K562 (cell line): ENCODE results near the gene LIMS1. TPM values are rescaled to one million over a fixed set of nuclear protein-coding genes. Genes with fewer than 3 reads are reported as not detected.

Experiments
- ATAC-seq: fragments of 200-7000 bp; cut with Tn5 transposase; 3 replicates; pipeline ENCODE4 v1.9.1; 2020; ENCODE audit warnings: moderate library complexity
- BruUV-seq: library from RNA; stranded (reverse); fragments of 400-500 nt; replicated peaks from 2 replicates; lab custom pipeline; 2021; lab: Mats Ljungman, UMichigan
- CTCF ChIA-PET: fragments of 300-600 bp; formaldehyde crosslinking; extraction: SDS; loops from one replicate; lab custom pipeline; 2021; ENCODE audit warnings: low intra/inter-chr PET ratio; lab: Yijun Ruan, JAX
- POLR2A ChIA-PET: fragments of 300-600, 350-650 bp; sonication (Branson Sonifier 250); formaldehyde crosslinking; extraction: SDS; loops from one replicate; lab custom pipeline; 2021; ENCODE audit warnings: antibody characterized with exemption, inconsistent platforms; lab: Yijun Ruan, JAX
- DNase-seq, 4 experiments: peaks; one replicate each; pipeline versions ENCODE4 v3.0.0 to v3.0.0-alpha.2; 2011 to 2018; ENCODE audit warnings: low spot score in 3 of 4, mixed read lengths in 3 of 4; ENCODE audit errors: extremely low read depth in 1 of 4
- FAIRE-seq: peaks from 2 replicates; lab custom pipeline; 2011; peaks lifted over from hg19 to GRCh38; lab: Jason Lieb, UNC
- H2AFZ ChIP-seq: 2 replicates; pipeline ENCODE4 v1.6.0; 2011; ENCODE audit warnings: low read depth, low read length, control low read depth, inconsistent platforms
- H3K27ac ChIP-seq: fragments of 200-600 bp; 3 replicates; pipeline ENCODE4 v1.8.0; 2011; ENCODE audit warnings: low read depth, mild to moderate bottlenecking, control low read depth, inconsistent platforms, low read length, moderate library complexity, mixed read lengths; ENCODE audit errors: extremely low read depth
- H3K27me3 ChIP-seq, 2 experiments: fragments of 300-600 bp in 1 of 2; 2 replicates in 1 of 2; 3 replicates in 1 of 2; pipeline versions ENCODE4 v1.6.0 to v1.8.0; 2011; ENCODE audit warnings: inconsistent platforms in 2 of 2, low read length in 2 of 2, mild to moderate bottlenecking in 1 of 2, mixed read lengths in 1 of 2, moderate library complexity in 1 of 2; ENCODE audit not compliant: control insufficient read depth in 2 of 2, insufficient read depth in 2 of 2
- H3K36me3 ChIP-seq: fragments of 300-600 bp; 3 replicates; pipeline ENCODE4 v1.8.0; 2011; ENCODE audit warnings: mild to moderate bottlenecking, low read length, inconsistent platforms; ENCODE audit not compliant: control insufficient read depth, insufficient read depth
- H3K4me1 ChIP-seq, 2 experiments: fragments of 200-600 bp in 1 of 2; replicated peaks in 1 of 2; 2 replicates in 1 of 2; 3 replicates in 1 of 2; pipeline versions ENCODE4 v1.5.1 to v1.8.0; 2011; ENCODE audit warnings: inconsistent platforms in 2 of 2, low read length in 2 of 2, mild to moderate bottlenecking in 1 of 2, mixed read lengths in 1 of 2, moderate library complexity in 1 of 2; ENCODE audit not compliant: control insufficient read depth in 2 of 2, insufficient read depth in 2 of 2
- H3K4me2 ChIP-seq: 2 replicates; pipeline ENCODE4 v1.6.1; 2011; ENCODE audit warnings: low read length, control low read depth, inconsistent platforms, mixed read lengths; ENCODE audit not compliant: insufficient read depth
- H3K4me3 ChIP-seq: fragments of 200-600 bp; sonication (generic), shearing (Covaris generic); 2 replicates; pipeline ENCODE4 v1.5.1; 2016; ENCODE audit warnings: control low read depth, inconsistent platforms
- H3K79me2 ChIP-seq: fragments of 200-600 bp; 3 replicates; pipeline ENCODE4 v1.8.0; 2011; ENCODE audit warnings: low read length, inconsistent platforms; ENCODE audit not compliant: control insufficient read depth, insufficient read depth
- H3K9ac ChIP-seq, 2 experiments: 2 replicates each; pipeline versions ENCODE4 v1.6.0 to v1.6.1; 2011; ENCODE audit warnings: low read depth in 2 of 2, low read length in 2 of 2, control low read depth in 1 of 2, inconsistent platforms in 1 of 2, mild to moderate bottlenecking in 1 of 2, mixed read lengths in 1 of 2; ENCODE audit not compliant: insufficient read depth in 1 of 2
- H3K9me1 ChIP-seq: one replicate; pipeline ENCODE4 v1.6.0; 2011; ENCODE audit warnings: inconsistent platforms, mild to moderate bottlenecking, low read length, moderate library complexity; ENCODE audit not compliant: control insufficient read depth, insufficient read depth
- H3K9me3 ChIP-seq: replicated peaks from 2 replicates; pipeline ENCODE4 v1.5.1; 2011; ENCODE audit warnings: low read depth, low read length, inconsistent platforms; ENCODE audit not compliant: control insufficient read depth, insufficient read depth
- H4K20me1 ChIP-seq: replicated peaks from 2 replicates; pipeline ENCODE4 v1.6.1; 2011; ENCODE audit warnings: low read length, inconsistent platforms, mixed read lengths; ENCODE audit not compliant: control insufficient read depth, insufficient read depth
- FOS ChIP-seq: IDR thresholded peaks from 3 replicates; pipeline ENCODE4 v1.6.1; 2011; ENCODE audit not compliant: insufficient read length; ENCODE audit errors: extremely low read depth
- PTBP1 ChIP-seq: fragments of 200-400 bp; formaldehyde crosslinking; IDR thresholded peaks from 2 replicates; pipeline ENCODE4 v1.6.1; 2017; ENCODE audit warnings: low read depth, low read length
- ZFP1 ChIP-seq: fragments of 450-650 bp; formaldehyde crosslinking; IDR thresholded peaks from 2 replicates; pipeline ENCODE4 v1.4.0; 2020; ENCODE audit warnings: mild to moderate bottlenecking, mixed read lengths
- ZNF76 ChIP-seq: fragments of 250-450 bp; sonication (Bioruptor Pico); IDR thresholded peaks from 2 replicates; pipeline ENCODE4 v1.4.0; 2020; ENCODE audit warnings: mild to moderate bottlenecking, moderate library complexity, borderline replicate concordance
- WGBS: fragments of 100-300 bp; shearing (Covaris generic); methylation state at CpG from one replicate; pipeline ENCODE4 v1.1.6; 2016; ENCODE audit warnings: low coverage, mixed read lengths; ENCODE audit not compliant: insufficient coverage; ENCODE audit errors: missing lambda C conversion rate; 5-methylcytosine and 5-hydroxymethylcytosine counted together
- in situ Hi-C: fragments of 300-500 bp; cut with MboI; formaldehyde crosslinking; loops from 4 replicates; pipeline ENCODE4 v1.15.0; 2018; ENCODE audit warnings: inconsistent platforms, mixed read lengths
- intact Hi-C: fragments of 100-400 bp; cut with micrococcal nuclease; formaldehyde crosslinking; loops from 2 replicates; pipeline ENCODE4 v1.14.2; 2022
- polyA plus RNA-seq, 8 experiments: library from polyadenylated mRNA; depleted of rRNA in 4 of 8; stranded (reverse) in 5 of 8; unstranded in 3 of 8; fragments of >200 nt; fragmentation: Nextera tagmentation in 2 of 8; fragmentation: Illumina TruSeq in 1 of 8; extraction: Ambion mirVana in 2 of 8; extraction: Trizol in 1 of 8; gene quantifications; 2 replicates each; pipeline versions ENCODE4 v1.2.1 to v1.2.3, GENCODE V29; 2011 to 2014; ENCODE audit warnings: inconsistent platforms in 1 of 8, missing spikeins in 1 of 8
- total RNA-seq, 7 experiments: library from RNA; depleted of rRNA in 6 of 7; stranded (reverse); fragments of >200 nt in 6 of 7; fragmentation: Illumina TruSeq in 2 of 7; extraction: Trizol in 2 of 7; gene quantifications; 2 replicates each; pipeline versions ENCODE4 v1.2.1 to v1.2.3, GENCODE V29; 2011 to 2021; ENCODE audit warnings: low replicate concordance in 1 of 7

The LIMS1 gene
- total and polyA plus RNA-seq, 9 of the 15 experiments (the other 6 are each of a cell fraction or from before 2014, with no cell fraction given) = 52.8 to 134 (median 81.0) TPM

DNA sequence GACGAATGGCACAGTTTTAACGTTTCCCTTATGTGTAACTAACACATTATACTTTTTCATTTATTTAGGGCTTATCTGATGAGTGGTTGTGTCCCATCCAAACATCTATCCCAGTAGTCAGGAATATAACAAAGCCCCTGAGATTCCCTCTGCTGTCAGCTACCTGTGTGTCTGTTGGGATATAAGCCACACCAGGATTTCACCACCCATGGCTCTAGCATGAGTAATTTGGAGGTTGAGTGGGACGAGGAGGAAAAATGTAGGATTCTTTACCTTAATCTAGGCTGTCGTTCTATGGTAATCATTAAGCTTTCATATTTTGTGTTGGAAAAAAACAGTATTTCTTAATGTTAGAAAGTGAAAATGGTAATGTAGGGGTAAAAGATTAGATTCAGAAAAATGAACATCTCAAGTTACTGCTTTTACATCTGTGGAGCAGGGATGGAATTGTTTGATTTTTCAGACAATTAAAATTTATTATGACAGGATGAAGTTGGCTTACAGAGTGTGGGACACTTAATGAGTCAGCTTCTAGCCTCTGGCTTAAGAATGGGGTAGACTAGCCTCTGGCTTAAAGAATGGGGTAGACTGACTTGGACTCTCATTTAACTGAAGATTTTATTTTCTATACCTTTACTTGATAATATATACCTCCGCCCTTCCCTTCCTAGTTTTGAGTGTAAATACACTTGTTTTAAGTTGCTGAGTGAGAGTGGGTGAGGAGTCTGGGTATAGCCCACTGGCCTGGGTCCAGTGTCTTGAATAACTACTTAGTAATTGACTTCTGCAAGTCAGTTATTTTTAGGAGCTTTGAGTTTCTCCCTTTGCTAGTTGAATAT, 96.5 kb downstream of the LIMS1 start:
- H3K9me3 ChIP-seq = no peaks in the 10 kb centered on the region
- POLR2A ChIA-PET = interaction anchor here (1.1 to 1.2 kb wide), 2 partner anchors 10 to 14 kb away, joined by 3 to 5 read pairs; no protein-coding TSS in a partner anchor
- in situ Hi-C loops (no loop called here), intact Hi-C loops (loop anchor here (1.0 kb wide), 1 partner anchor 20 kb away; no protein-coding TSS in a partner anchor)
- ATAC-seq (peak; percentile 41; the same call in 2 of the 3 replicates), FAIRE-seq (no peak), DNase-seq (no peak)
- no peak overlapping the region for H2AFZ ChIP-seq
- H3K4me1 ChIP-seq = peaks cover 0 to 19% of the 10 kb centered on the region in 2 experiments; a peak in 4 of 5 replicates
- no peaks in the 10 kb centered on the region; the same call in 1 of the 2 replicates for H4K20me1 ChIP-seq
- no peaks in the 10 kb centered on the region; the same call in 1 of the 3 replicates for H3K36me3 ChIP-seq
- TF ChIP-seq ZFP1 (CRISPR knock-in tag) = no peak
- TF ChIP-seq FOS = no peak
- TF ChIP-seq PTBP1 = no peak
- no peak for TF ChIP-seq ZNF76 (CRISPR knock-in tag)
- WGBS = 77% methylated on average over 5 of the region's 5 CpGs
- no peaks in the 10 kb centered on the region for H3K27me3 ChIP-seq
- H3K27ac ChIP-seq = no peak overlapping the region
- H3K79me2 ChIP-seq = peaks cover 92% of the 10 kb centered on the region
- CTCF ChIA-PET = no interaction called here
- H3K9ac ChIP-seq = no peak overlapping the region
- BruUV-seq = no TSS peak
- H3K4me2 ChIP-seq = no peak overlapping the region
- H3K9me1 ChIP-seq = peaks cover 9% of the 10 kb centered on the region
- H3K4me3 ChIP-seq = no peak overlapping the region
